ENCODE results near the gene ELAPOR2. TPM values are rescaled to one million over a fixed set of nuclear protein-coding genes. Genes with fewer than 3 reads are reported as not detected.
"Not testable (repeated sequence)": the region's sequence is repeated elsewhere in the genome, so short reads cannot be mapped to it uniquely, and the experiment has no call there.

Gene ELAPOR2
- total and polyA plus RNA-seq, 2 experiments from 2014 or later: 12.7 to 28.3 TPM

DNA sequence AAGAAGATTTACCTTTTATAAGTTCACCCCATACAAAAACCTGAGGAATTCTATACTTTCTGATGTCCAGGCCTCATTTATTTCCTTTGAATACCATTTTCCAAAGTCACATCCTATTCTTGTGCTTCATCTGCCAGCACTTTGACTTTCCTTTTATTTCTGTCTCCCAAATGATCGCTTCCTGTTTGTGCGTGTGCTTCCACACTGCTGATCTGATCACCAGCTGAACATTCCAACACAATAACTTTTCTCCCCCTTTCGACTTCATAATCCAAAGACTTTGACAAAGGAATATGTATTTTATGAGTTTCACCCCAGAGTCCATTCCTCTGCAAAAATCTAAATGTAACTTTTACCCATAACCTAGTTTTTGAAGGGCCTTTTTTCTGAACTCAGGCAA lies 3.1 kb downstream of the ELAPOR2 start:
- Histone ChIP-seq H3K4me3 (no peak overlapping the region), H3K79me2 (no peaks in the 10 kb centered on the region), H3K9me3 (ENCODE audit: low read depth) (no peaks in the 10 kb centered on the region), H3K27ac (no peak overlapping the region), H4K20me1 (ENCODE audit: insufficient read depth, poor library complexity, severe bottlenecking) (no peaks in the 10 kb centered on the region), H3K27me3 (peaks cover 7% of the 10 kb centered on the region), H3K9me2 (replicated peaks; ENCODE audit: insufficient read depth) (no peaks in the 10 kb centered on the region), H3K36me3 (replicated peaks; ENCODE audit: insufficient read depth, low read depth) (no peaks in the 10 kb centered on the region), H2AFZ (no peak overlapping the region), H3K4me2 (no peak overlapping the region), H3K4me1 (ENCODE audit: insufficient read depth) (no peaks in the 10 kb centered on the region)
- 78% methylated on average over 3 of the region's 3 CpGs for whole genome bisulfite sequencing (ENCODE audit: low lambda C conversion rate, missing lambda C conversion rate)
- DNase-seq (ENCODE audit: low spot score): no peak
- TF ChIP-seq EZH2phosphoT487 (IDR thresholded peaks at IDR 0.05; ENCODE audit: low read depth, severe bottlenecking, unreplicated experiment) (no peak), EZH2 (IDR thresholded peaks at IDR 0.05; ENCODE audit: borderline replicate concordance) (no peak)
- TF ChIP-seq, protein P1, sequence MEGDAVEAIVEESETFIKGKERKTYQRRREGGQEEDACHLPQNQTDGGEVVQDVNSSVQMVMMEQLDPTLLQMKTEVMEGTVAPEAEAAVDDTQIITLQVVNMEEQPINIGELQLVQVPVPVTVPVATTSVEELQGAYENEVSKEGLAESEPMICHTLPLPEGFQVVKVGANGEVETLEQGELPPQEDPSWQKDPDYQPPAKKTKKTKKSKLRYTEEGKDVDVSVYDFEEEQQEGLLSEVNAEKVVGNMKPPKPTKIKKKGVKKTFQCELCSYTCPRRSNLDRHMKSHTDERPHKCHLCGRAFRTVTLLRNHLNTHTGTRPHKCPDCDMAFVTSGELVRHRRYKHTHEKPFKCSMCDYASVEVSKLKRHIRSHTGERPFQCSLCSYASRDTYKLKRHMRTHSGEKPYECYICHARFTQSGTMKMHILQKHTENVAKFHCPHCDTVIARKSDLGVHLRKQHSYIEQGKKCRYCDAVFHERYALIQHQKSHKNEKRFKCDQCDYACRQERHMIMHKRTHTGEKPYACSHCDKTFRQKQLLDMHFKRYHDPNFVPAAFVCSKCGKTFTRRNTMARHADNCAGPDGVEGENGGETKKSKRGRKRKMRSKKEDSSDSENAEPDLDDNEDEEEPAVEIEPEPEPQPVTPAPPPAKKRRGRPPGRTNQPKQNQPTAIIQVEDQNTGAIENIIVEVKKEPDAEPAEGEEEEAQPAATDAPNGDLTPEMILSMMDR (IDR thresholded peaks at IDR 0.05; ENCODE audit: poor library complexity): no peak

DNA sequence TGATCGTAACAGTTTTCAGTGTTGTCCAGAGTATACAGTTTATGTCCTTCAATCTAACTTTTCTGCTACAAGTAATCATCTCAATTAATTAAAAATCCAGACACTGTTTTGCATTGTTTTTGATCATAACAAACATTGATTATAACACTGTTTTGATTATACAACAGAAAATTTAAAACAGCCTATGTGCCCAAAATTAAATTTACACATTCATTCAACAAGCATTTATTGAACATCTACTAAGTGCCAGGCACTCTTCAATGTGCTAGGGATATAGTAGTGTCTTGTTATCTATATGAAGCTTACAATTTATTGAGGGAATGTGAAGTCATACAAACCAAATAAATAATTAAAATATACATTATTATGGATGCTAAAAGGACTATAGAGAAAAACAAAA lies 10.6 kb downstream of the ELAPOR2 start:
- DNase-seq (ENCODE audit: low spot score): no peak
- Histone ChIP-seq H3K9me3 (ENCODE audit: low read depth) (no peaks in the 10 kb centered on the region), H3K79me2 (no peaks in the 10 kb centered on the region), H3K9me2 (replicated peaks; ENCODE audit: insufficient read depth) (no peaks in the 10 kb centered on the region), H3K4me3 (no peak overlapping the region), H3K4me1 (ENCODE audit: insufficient read depth) (no peaks in the 10 kb centered on the region), H4K20me1 (ENCODE audit: insufficient read depth, poor library complexity, severe bottlenecking) (no peaks in the 10 kb centered on the region), H3K27ac (no peak overlapping the region), H3K27me3 (no peaks in the 10 kb centered on the region), H2AFZ (no peak overlapping the region), H3K4me2 (no peak overlapping the region), H3K36me3 (replicated peaks; ENCODE audit: insufficient read depth, low read depth) (no peaks in the 10 kb centered on the region)
- WGBS (ENCODE audit: low lambda C conversion rate, missing lambda C conversion rate): 100% methylated on average over 1 of the region's 1 CpG
- TF ChIP-seq, protein P1 (IDR thresholded peaks at IDR 0.05; ENCODE audit: poor library complexity): no peak
- TF ChIP-seq EZH2 (IDR thresholded peaks at IDR 0.05; ENCODE audit: borderline replicate concordance): no peak
- no peak for TF ChIP-seq EZH2phosphoT487 (IDR thresholded peaks at IDR 0.05; ENCODE audit: low read depth, severe bottlenecking, unreplicated experiment)

DNA sequence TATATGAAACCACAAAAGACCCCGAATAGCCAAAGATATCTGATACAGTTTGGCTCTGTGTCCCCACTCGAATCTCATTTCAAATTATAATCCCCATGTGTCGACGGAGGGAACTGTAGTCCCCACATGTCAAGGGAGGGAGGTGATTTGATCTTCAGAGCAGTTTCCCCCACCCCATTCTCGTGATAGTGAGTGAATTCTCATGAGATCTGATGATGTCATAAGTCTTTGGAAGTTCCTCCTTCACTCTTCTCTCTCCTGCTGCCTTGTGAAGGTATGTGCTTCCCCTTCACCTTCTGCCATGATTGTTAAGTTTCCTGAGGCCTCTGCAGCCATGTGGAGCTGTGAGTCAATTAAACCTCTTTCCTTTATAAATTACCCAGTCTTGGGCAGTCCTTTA lies 13.0 kb downstream of the ELAPOR2 start:
- Histone ChIP-seq H3K27ac (no peak overlapping the region), H3K27me3 (no peaks in the 10 kb centered on the region), H3K9me3 (ENCODE audit: low read depth) (no peaks in the 10 kb centered on the region), H2AFZ (no peak overlapping the region), H3K79me2 (no peaks in the 10 kb centered on the region), H3K4me2 (no peak overlapping the region), H3K4me3 (no peak overlapping the region), H3K9me2 (replicated peaks; ENCODE audit: insufficient read depth) (no peaks in the 10 kb centered on the region), H3K36me3 (replicated peaks; ENCODE audit: insufficient read depth, low read depth) (no peaks in the 10 kb centered on the region), H3K4me1 (ENCODE audit: insufficient read depth) (no peaks in the 10 kb centered on the region), H4K20me1 (ENCODE audit: insufficient read depth, poor library complexity, severe bottlenecking) (no peaks in the 10 kb centered on the region)
- TF ChIP-seq, protein P1 (IDR thresholded peaks at IDR 0.05; ENCODE audit: poor library complexity): no peak
- no peak for TF ChIP-seq EZH2phosphoT487 (IDR thresholded peaks at IDR 0.05; ENCODE audit: low read depth, severe bottlenecking, unreplicated experiment)
- no peak for TF ChIP-seq EZH2 (IDR thresholded peaks at IDR 0.05; ENCODE audit: borderline replicate concordance)
- DNase-seq (ENCODE audit: low spot score): no peak
- WGBS (ENCODE audit: low lambda C conversion rate, missing lambda C conversion rate): 91% methylated on average over 5 of the region's 5 CpGs

DNA sequence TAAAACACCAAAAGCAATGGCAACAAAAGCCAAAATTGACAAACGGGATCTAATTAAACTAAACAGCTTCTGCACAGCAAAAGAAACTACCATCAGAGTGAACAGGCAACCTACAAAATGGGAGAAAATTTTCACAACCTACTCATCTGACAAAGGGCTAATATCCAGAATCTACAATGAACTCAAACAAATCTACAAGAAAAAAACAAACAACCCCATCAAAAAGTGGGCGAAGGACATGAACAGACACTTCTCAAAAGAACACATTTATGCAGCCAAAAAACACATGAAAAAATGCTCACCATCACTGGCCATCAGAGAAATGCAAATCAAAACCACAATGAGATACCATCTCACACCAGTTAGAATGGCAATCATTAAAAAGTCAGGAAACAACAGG lies 14.7 kb downstream of the ELAPOR2 start:
- not testable (repeated sequence) for DNase-seq (ENCODE audit: low spot score); H3K9me2 ChIP-seq (replicated peaks; ENCODE audit: insufficient read depth); H3K27me3 ChIP-seq; H3K4me1 ChIP-seq (ENCODE audit: insufficient read depth); H3K79me2 ChIP-seq; H3K9me3 ChIP-seq (ENCODE audit: low read depth); H4K20me1 ChIP-seq (ENCODE audit: insufficient read depth, poor library complexity, severe bottlenecking); H3K4me3 ChIP-seq; H2AFZ ChIP-seq; H3K27ac ChIP-seq; H3K36me3 ChIP-seq (replicated peaks; ENCODE audit: insufficient read depth, low read depth); H3K4me2 ChIP-seq
- 100% methylated on average over 2 of the region's 2 CpGs for WGBS (ENCODE audit: low lambda C conversion rate, missing lambda C conversion rate)

DNA sequence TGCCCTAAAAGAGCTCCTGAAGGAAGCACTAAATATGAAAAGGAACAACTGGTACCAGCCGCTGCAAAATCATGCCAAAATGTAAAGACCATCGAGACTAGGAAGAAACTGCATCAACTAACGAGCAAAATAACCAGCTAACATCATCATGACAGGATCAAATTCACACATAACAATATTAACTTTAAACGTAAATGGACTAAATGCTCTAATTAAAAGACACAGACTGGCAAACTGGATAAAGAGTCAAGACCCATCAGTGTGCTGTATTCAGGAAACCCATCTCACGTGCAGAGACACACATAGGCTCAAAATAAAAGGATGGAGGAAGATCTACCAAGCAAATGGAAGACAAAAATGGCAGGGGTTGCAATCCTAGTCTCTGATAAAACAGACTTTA lies 17.9 kb downstream of the ELAPOR2 start:
- H3K36me3 ChIP-seq (replicated peaks; ENCODE audit: insufficient read depth, low read depth); H3K9me3 ChIP-seq (ENCODE audit: low read depth); H4K20me1 ChIP-seq (ENCODE audit: insufficient read depth, poor library complexity, severe bottlenecking); H3K9me2 ChIP-seq (replicated peaks; ENCODE audit: insufficient read depth); H3K27ac ChIP-seq; DNase-seq (ENCODE audit: low spot score); H3K4me2 ChIP-seq; H2AFZ ChIP-seq; H3K4me1 ChIP-seq (ENCODE audit: insufficient read depth); H3K4me3 ChIP-seq; H3K27me3 ChIP-seq: not testable (repeated sequence)
- WGBS (ENCODE audit: low lambda C conversion rate, missing lambda C conversion rate): 87% methylated on average over 5 of the region's 5 CpGs
- H3K79me2 ChIP-seq: peaks cover 23% of the 10 kb centered on the region

DNA sequence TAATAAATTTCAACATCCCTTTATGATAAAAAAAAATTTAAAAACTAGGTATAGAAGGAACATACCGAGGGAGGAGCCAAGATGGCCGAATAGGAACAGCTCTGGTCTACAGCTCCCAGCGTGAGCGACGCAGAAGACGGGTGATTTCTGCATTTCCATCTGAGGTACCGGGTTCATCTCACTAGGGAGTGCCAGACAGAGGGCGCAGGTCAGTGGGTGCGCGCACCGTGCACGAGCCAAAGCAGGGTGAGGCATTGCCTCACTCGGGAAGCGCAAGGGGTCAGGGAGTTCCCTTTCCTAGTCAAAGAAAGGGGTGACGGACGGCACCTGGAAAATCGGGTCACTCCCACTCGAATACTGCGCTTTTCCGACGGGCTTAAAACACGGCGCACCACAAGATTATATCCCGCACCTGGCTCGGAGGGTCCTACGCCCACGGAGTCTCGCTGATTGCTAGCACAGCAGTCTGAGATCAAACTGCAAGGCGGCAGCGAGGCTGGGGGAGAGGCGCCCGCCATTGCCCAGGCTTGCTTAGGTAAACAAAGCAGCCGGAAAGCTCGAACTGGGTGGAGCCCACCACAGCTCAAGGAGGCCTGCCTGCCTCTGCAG lies 19.7 kb downstream of the ELAPOR2 start:
- Histone ChIP-seq H2AFZ (peak overlapping the region; percentile 72), H3K4me3 (peak overlapping the region; percentile 56), H3K79me2 (peaks cover 41% of the 10 kb centered on the region), H3K27ac (peak overlapping the region; percentile 89), H3K4me2 (peak overlapping the region; percentile 69)
- not testable (repeated sequence) for H4K20me1 ChIP-seq (ENCODE audit: insufficient read depth, poor library complexity, severe bottlenecking); H3K4me1 ChIP-seq (ENCODE audit: insufficient read depth); H3K36me3 ChIP-seq (replicated peaks; ENCODE audit: insufficient read depth, low read depth); H3K9me2 ChIP-seq (replicated peaks; ENCODE audit: insufficient read depth); H3K27me3 ChIP-seq; H3K9me3 ChIP-seq (ENCODE audit: low read depth)
- 11% methylated on average over 34 of the region's 34 CpGs for WGBS (ENCODE audit: low lambda C conversion rate, missing lambda C conversion rate)
- peak; percentile 18 for DNase-seq (ENCODE audit: low spot score)
